Panc1 (cell line): ENCODE results near the gene RACK1.

ENCODE experiments used
- POLR2AphosphoS5 ChIP-seq: IDR thresholded peaks from 2 replicates; pipeline ENCODE4 v1.6.1; 2012; ENCODE audit warnings: mild to moderate bottlenecking, low read depth, low read length, moderate library complexity
- TCF7L2 ChIP-seq: IDR thresholded peaks from 2 replicates; pipeline ENCODE4 v1.6.1; 2011; ENCODE audit warnings: mild to moderate bottlenecking, low read depth, low read length, inconsistent platforms
- TF ChIP-seq, protein P1 (sequence below): fragments of 450-650 bp; IDR thresholded peaks from 2 replicates; pipeline ENCODE4 v1.5.1; 2017; ENCODE audit warnings: mild to moderate bottlenecking
- TF ChIP-seq, protein P2 (sequence below), 2 experiments: IDR thresholded peaks; 2 replicates each; pipeline ENCODE4 v1.6.1; 2011 to 2012; ENCODE audit warnings: low read depth in 2 of 2, control low read depth in 1 of 2, low read length in 1 of 2, mild to moderate bottlenecking in 1 of 2, moderate library complexity in 1 of 2; ENCODE audit not compliant: insufficient read depth in 1 of 2

DNA sequence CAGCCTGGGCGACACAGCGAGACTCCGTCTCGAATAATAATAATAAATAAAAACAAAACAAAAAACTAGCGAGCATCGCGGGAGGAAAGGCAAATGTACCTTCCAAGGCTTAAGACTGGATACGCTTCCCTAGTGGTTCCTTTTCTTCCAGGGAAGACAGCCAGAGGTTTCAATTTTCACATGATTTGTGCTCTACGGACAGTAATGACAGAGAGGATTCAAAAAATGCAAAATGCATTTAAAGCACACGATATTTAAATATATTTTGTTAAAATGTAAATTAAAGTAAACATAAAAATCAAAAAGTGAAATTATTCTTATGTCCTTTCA lies 24.9 kb downstream of the RACK1 start:
- TF ChIP-seq, protein P1, sequence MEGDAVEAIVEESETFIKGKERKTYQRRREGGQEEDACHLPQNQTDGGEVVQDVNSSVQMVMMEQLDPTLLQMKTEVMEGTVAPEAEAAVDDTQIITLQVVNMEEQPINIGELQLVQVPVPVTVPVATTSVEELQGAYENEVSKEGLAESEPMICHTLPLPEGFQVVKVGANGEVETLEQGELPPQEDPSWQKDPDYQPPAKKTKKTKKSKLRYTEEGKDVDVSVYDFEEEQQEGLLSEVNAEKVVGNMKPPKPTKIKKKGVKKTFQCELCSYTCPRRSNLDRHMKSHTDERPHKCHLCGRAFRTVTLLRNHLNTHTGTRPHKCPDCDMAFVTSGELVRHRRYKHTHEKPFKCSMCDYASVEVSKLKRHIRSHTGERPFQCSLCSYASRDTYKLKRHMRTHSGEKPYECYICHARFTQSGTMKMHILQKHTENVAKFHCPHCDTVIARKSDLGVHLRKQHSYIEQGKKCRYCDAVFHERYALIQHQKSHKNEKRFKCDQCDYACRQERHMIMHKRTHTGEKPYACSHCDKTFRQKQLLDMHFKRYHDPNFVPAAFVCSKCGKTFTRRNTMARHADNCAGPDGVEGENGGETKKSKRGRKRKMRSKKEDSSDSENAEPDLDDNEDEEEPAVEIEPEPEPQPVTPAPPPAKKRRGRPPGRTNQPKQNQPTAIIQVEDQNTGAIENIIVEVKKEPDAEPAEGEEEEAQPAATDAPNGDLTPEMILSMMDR = no peak
- no peak for TF ChIP-seq TCF7L2
- TF ChIP-seq, protein P2, sequence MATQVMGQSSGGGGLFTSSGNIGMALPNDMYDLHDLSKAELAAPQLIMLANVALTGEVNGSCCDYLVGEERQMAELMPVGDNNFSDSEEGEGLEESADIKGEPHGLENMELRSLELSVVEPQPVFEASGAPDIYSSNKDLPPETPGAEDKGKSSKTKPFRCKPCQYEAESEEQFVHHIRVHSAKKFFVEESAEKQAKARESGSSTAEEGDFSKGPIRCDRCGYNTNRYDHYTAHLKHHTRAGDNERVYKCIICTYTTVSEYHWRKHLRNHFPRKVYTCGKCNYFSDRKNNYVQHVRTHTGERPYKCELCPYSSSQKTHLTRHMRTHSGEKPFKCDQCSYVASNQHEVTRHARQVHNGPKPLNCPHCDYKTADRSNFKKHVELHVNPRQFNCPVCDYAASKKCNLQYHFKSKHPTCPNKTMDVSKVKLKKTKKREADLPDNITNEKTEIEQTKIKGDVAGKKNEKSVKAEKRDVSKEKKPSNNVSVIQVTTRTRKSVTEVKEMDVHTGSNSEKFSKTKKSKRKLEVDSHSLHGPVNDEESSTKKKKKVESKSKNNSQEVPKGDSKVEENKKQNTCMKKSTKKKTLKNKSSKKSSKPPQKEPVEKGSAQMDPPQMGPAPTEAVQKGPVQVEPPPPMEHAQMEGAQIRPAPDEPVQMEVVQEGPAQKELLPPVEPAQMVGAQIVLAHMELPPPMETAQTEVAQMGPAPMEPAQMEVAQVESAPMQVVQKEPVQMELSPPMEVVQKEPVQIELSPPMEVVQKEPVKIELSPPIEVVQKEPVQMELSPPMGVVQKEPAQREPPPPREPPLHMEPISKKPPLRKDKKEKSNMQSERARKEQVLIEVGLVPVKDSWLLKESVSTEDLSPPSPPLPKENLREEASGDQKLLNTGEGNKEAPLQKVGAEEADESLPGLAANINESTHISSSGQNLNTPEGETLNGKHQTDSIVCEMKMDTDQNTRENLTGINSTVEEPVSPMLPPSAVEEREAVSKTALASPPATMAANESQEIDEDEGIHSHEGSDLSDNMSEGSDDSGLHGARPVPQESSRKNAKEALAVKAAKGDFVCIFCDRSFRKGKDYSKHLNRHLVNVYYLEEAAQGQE (IDR thresholded peaks at IDR 0.05; ENCODE audit: insufficient read depth in 1 of 2, low read depth in 2 of 2, low read length in 1 of 2) = no peak
- TF ChIP-seq POLR2AphosphoS5 = no peak
